Measurements from ENCODE around the gene ERG. TPM values are rescaled to one million over a fixed set of nuclear protein-coding genes. Genes with fewer than 3 reads are reported as not detected.

Gene ERG, protein sequence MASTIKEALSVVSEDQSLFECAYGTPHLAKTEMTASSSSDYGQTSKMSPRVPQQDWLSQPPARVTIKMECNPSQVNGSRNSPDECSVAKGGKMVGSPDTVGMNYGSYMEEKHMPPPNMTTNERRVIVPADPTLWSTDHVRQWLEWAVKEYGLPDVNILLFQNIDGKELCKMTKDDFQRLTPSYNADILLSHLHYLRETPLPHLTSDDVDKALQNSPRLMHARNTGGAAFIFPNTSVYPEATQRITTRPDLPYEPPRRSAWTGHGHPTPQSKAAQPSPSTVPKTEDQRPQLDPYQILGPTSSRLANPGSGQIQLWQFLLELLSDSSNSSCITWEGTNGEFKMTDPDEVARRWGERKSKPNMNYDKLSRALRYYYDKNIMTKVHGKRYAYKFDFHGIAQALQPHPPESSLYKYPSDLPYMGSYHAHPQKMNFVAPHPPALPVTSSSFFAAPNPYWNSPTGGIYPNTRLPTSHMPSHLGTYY
- 1.1 and 1.3 TPM in 2 replicates for total RNA-seq

DNA sequence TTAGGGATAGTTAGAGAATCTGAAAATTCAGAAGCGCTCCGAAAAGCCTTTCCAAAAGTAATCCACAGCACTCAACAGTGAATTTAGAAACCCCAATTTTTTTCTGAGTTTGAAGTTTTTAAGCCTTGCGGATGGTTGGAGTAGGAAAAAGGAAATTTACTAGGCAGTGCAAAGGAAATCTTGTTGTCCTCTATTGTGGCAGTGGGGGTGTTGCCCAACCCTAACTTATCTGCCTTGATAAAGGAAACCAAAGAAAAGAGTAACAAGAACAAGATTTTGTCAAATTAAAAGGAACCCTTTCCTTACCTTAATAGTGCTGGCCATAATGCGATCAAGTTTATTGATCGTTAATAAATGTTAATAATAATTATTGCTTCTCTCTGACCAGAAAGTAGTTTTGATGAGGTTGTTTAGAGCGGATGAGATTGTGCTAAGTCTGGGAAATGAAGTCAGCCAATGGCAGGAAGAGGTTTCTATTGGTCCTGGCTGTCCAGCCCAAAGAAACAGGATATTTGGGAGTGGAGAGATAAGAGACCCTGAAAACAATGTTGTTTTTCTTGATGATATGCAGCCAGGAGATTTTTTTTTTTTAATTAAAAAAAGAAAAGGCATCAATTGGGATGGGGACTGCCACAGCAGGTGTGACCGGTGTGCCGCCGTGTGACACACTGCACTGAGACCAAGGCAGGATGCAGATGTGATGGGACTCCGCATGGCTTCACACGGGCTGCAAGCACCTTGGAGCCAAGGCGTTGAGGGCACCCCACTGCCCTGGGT lies at the start of gene ERG:
Gene ERG (minus strand): TSS at position 421 of the 777 bp plus-strand sequence. CDS start 97 bp downstream, at position 324.

Other genes with a start within 250 kb of the ERG start
- gene KCNJ15, start 241.5 kb downstream of the ERG start, total RNA-seq = 0.44 and 1.0 TPM in 2 replicates

Measured in cardiac ventricle fibroblast (primary cell).